Endothelial cell of umbilical vein (primary cell): ENCODE measurements around the gene CDK17. TPM values are rescaled to one million over a fixed set of nuclear protein-coding genes. Genes with fewer than 3 reads are reported as not detected.
A peak's percentile ranks its signal among the peaks of the same experiment; 100 is the strongest.

Experiments
- BruUV-seq: library from RNA; stranded (reverse); fragments of 400-500 nt; replicated peaks from 2 replicates; lab custom pipeline; 2021; lab: Mats Ljungman, UMichigan
- CTCF ChIA-PET: fragments of 300-600, 350-600 bp; sonication (Branson Sonifier 250); formaldehyde crosslinking; loops from one replicate; lab custom pipeline; 2021; ENCODE audit warnings: antibody characterized with exemption, inconsistent platforms; lab: Charles Lee
- POLR2A ChIA-PET: fragments of 300-600, 350-600 bp; sonication (Branson Sonifier 250); formaldehyde crosslinking; loops from one replicate; lab custom pipeline; 2021; ENCODE audit warnings: antibody characterized with exemption, inconsistent platforms; lab: Charles Lee
- DNase-seq: peaks from one replicate; pipeline ENCODE4 v3.0.0-alpha.2; 2011; ENCODE audit warnings: low read depth, low spot score
- FAIRE-seq: peaks from 2 replicates; lab custom pipeline; 2011; peaks lifted over from hg19 to GRCh38; lab: Jason Lieb, UNC
- H2AFZ ChIP-seq: 2 replicates; pipeline ENCODE4 v1.6.0; 2012; ENCODE audit warnings: low read depth, low read length, control low read depth, inconsistent platforms
- H3K27ac ChIP-seq: 2 replicates; pipeline ENCODE4 v1.5.1; 2011; ENCODE audit warnings: low read depth, mild to moderate bottlenecking, control low read depth, low read length, moderate library complexity; ENCODE audit not compliant: insufficient read depth
- H3K27me3 ChIP-seq, 2 experiments: 2 replicates each; pipeline versions ENCODE4 v1.6.0 to v1.6.1; 2011; ENCODE audit warnings: low read length in 2 of 2, mixed read lengths in 1 of 2; ENCODE audit not compliant: control insufficient read depth in 2 of 2, insufficient read depth in 2 of 2
- H3K36me3 ChIP-seq, 2 experiments: 2 replicates in 1 of 2; 3 replicates in 1 of 2; pipeline ENCODE4 v1.5.1; 2011; ENCODE audit warnings: low read length in 2 of 2, mild to moderate bottlenecking in 1 of 2, moderate library complexity in 1 of 2; ENCODE audit not compliant: control insufficient read depth in 2 of 2, insufficient read depth in 2 of 2; ENCODE audit errors: extremely low read depth in 1 of 2
- H3K4me1 ChIP-seq: 3 replicates; pipeline ENCODE4 v1.5.1; 2011; ENCODE audit warnings: mild to moderate bottlenecking, low read length; ENCODE audit not compliant: control insufficient read depth, insufficient read depth; ENCODE audit errors: extremely low read depth
- H3K4me2 ChIP-seq: 2 replicates; pipeline ENCODE4 v1.6.1; 2011; ENCODE audit warnings: low read length, control low read depth, mixed read lengths; ENCODE audit not compliant: insufficient read depth
- H3K4me3 ChIP-seq, 3 experiments: fragments of 200-600 bp in 1 of 3; sonication (generic), shearing (Covaris generic) in 1 of 3; replicated peaks in 1 of 3; 2 replicates each; pipeline ENCODE4 v1.5.1; 2011 to 2016; ENCODE audit warnings: control low read depth in 3 of 3, low read length in 3 of 3, mild to moderate bottlenecking in 2 of 3, inconsistent platforms in 1 of 3, low read depth in 1 of 3, moderate library complexity in 1 of 3; ENCODE audit not compliant: insufficient read depth in 1 of 3
- H3K79me2 ChIP-seq: 2 replicates; pipeline ENCODE4 v1.6.0; 2012; ENCODE audit warnings: low read length, inconsistent platforms; ENCODE audit not compliant: control insufficient read depth, insufficient read depth
- H3K9ac ChIP-seq: replicated peaks from 2 replicates; pipeline ENCODE3; 2011; ENCODE audit warnings: low read length, control low read depth; ENCODE audit not compliant: insufficient read depth; ENCODE audit errors: extremely low read depth
- H3K9me1 ChIP-seq: replicated peaks from 3 replicates; pipeline ENCODE4 v1.6.0; 2011; ENCODE audit warnings: mild to moderate bottlenecking, low read length; ENCODE audit not compliant: control insufficient read depth, insufficient read depth; ENCODE audit errors: extremely low read depth
- H3K9me3 ChIP-seq: replicated peaks from 2 replicates; pipeline ENCODE4 v1.5.1; 2012; ENCODE audit warnings: low read length, inconsistent platforms; ENCODE audit not compliant: control insufficient read depth, insufficient read depth
- H4K20me1 ChIP-seq: replicated peaks from 2 replicates; pipeline ENCODE3; 2011; ENCODE audit warnings: mild to moderate bottlenecking, low read length; ENCODE audit not compliant: control insufficient read depth, insufficient read depth; ENCODE audit errors: extremely low read depth
- CTCF ChIP-seq, 2 donors: IDR thresholded peaks; 1 replicate in 1 of 2; 2 replicates in 1 of 2; pipeline ENCODE4 v1.5.1; 2011; ENCODE audit warnings: low read length in 2 of 2, mild to moderate bottlenecking in 2 of 2, moderate library complexity in 2 of 2, control low read depth in 1 of 2, inconsistent platforms in 1 of 2, low read depth in 1 of 2; ENCODE audit not compliant: insufficient read depth in 1 of 2; ENCODE audit errors: extremely low read depth in 1 of 2
- EZH2 ChIP-seq: IDR thresholded peaks from 2 replicates; pipeline ENCODE4 v1.6.1; 2012; ENCODE audit warnings: borderline replicate concordance, low read depth, mild to moderate bottlenecking, moderate library complexity, low read length, inconsistent platforms; ENCODE audit not compliant: severe bottlenecking
- FOS ChIP-seq: IDR thresholded peaks from 2 replicates; pipeline ENCODE4 v1.6.1; 2011; ENCODE audit warnings: mild to moderate bottlenecking, low read length, moderate library complexity, borderline replicate concordance; ENCODE audit not compliant: insufficient read depth
- GATA2 ChIP-seq: IDR thresholded peaks from 2 replicates; pipeline ENCODE4 v1.7.0; 2011; ENCODE audit warnings: low read depth, mild to moderate bottlenecking, moderate library complexity, mixed read lengths, low read length; ENCODE audit not compliant: insufficient read length, insufficient read depth
- JUN ChIP-seq: IDR thresholded peaks from 2 replicates; pipeline ENCODE4 v1.6.1; 2011; ENCODE audit warnings: borderline replicate concordance, low read depth; ENCODE audit not compliant: insufficient read length, insufficient read depth
- MAX ChIP-seq: IDR thresholded peaks from 2 replicates; pipeline ENCODE4 v1.6.1; 2011; ENCODE audit not compliant: insufficient read depth, insufficient read length
- MYC ChIP-seq: IDR thresholded peaks from one replicate; pipeline ENCODE4 v1.6.1; 2011; ENCODE audit warnings: mild to moderate bottlenecking, low read depth, low read length
- POLR2A ChIP-seq: IDR thresholded peaks from 2 replicates; pipeline ENCODE4 v1.6.1; 2012; ENCODE audit warnings: low read depth, mild to moderate bottlenecking, control low read depth, low read length
- POLR2AphosphoS5 ChIP-seq: IDR thresholded peaks from 2 replicates; pipeline ENCODE4 v1.6.1; 2012; ENCODE audit warnings: low read depth, mild to moderate bottlenecking, control low read depth, low read length, moderate library complexity; ENCODE audit not compliant: insufficient read depth
- dilution Hi-C: fragments of 300-500 bp; cut with MboI; formaldehyde crosslinking; loops from one replicate; pipeline ENCODE4 v1.15.0; 2019; ENCODE audit warnings: low sequenced_read_pairs; ENCODE audit not compliant: extremely low pct_ligation_motif_present
- intact Hi-C: fragments of 100-400 bp; cut with micrococcal nuclease; formaldehyde crosslinking; loops from one replicate; pipeline ENCODE4 v1.10.0; 2022
- polyA plus RNA-seq, 4 experiments: library from polyadenylated mRNA; depleted of rRNA in 3 of 4; stranded (reverse) in 3 of 4; unstranded in 1 of 4; fragments of >200 nt; gene quantifications; 2 replicates each; pipeline versions ENCODE4 v1.2.1 to v1.2.3, GENCODE V29; 2011 to 2012; ENCODE audit warnings: missing spikeins in 1 of 4
- total RNA-seq: library from RNA; stranded (reverse); gene quantifications from 2 replicates; pipeline ENCODE4 v1.2.3, GENCODE V29; 2021

CDK17 gene
- total and polyA plus RNA-seq, 2 donors (not counting 3 experiments of a cell fraction or from before 2014, with no cell fraction given), result 61.1 to 176 TPM

- Histone ChIP-seq H3K9ac (peak overlapping the region; percentile 99), H4K20me1 (no peaks in the 10 kb centered on the region), H3K79me2 (peaks cover 38% of the 10 kb centered on the region), H3K36me3 (no peaks in the 10 kb centered on the region), H3K27ac (peak overlapping the region; percentile 99), H3K4me2 (peak overlapping the region; percentile 90), H3K4me3 (no peak overlapping the region), H3K4me1 (peaks cover 25% of the 10 kb centered on the region), H3K9me1 (no peaks in the 10 kb centered on the region), H3K9me3 (no peaks in the 10 kb centered on the region), H2AFZ (no peak overlapping the region), H3K27me3 (no peaks in the 10 kb centered on the region)
- POLR2A ChIA-PET, result interaction anchor here (2.5 to 5.9 kb wide), 2 partner anchors 18 to 45 kb away, joined by 13 to 85 read pairs; no protein-coding TSS in a partner anchor
- intact Hi-C loops (loop anchor here (5.0 kb wide), 1 partner anchor 185 kb away; no protein-coding TSS in a partner anchor), dilution Hi-C loops (no loop called here)
- FAIRE-seq (no peak), DNase-seq (no peak)
- CTCF ChIA-PET, result interaction anchor here (1.5 to 7.9 kb wide), 5 partner anchors 10 to 114 kb away, joined by 10 to 66 read pairs (median 52); no protein-coding TSS in a partner anchor
- BruUV-seq, result no TSS peak
- no peak for TF ChIP-seq POLR2A
- no peak for TF ChIP-seq POLR2AphosphoS5
- no peak for TF ChIP-seq MAX
- no peak for TF ChIP-seq MYC
- no peak for TF ChIP-seq EZH2
- no peak for TF ChIP-seq JUN
- TF ChIP-seq CTCF (IDR thresholded peaks at IDR 0.05; ENCODE audit: extremely low read depth in 1 of 2, insufficient read depth in 1 of 2, low read depth in 1 of 2, low read length in 2 of 2), result no peak
- TF ChIP-seq GATA2, result no peak
- TF ChIP-seq FOS, result no peak
These were observed 1.8 kb upstream of the CDK17 start for GRCh38 chr12:96402061-96402460.
